GM23248 (cell line): ENCODE data around the gene LRRFIP1. TPM values are rescaled to one million over a fixed set of nuclear protein-coding genes. Genes with fewer than 3 reads are reported as not detected.
A peak's percentile ranks its signal among the peaks of the same experiment; 100 is the strongest.

Experiments
- DNase-seq: peaks from one replicate; pipeline ENCODE4 v3.0.0-alpha.2; 2015
- H2AFZ ChIP-seq: fragments of 200-600 bp; sonication (generic); 2 replicates; pipeline ENCODE4 v1.6.1; 2016; ENCODE audit warnings: antibody characterized with exemption
- H3F3A ChIP-seq: fragments of 200-600 bp; sonication (generic); 2 replicates; pipeline ENCODE4 v1.6.1; 2016; ENCODE audit warnings: mild to moderate bottlenecking, antibody characterized with exemption, mixed run types; ENCODE audit not compliant: insufficient read depth
- H3K27ac ChIP-seq: fragments of 200-600 bp; sonication (generic); 2 replicates; pipeline ENCODE4 v1.5.1; 2016; ENCODE audit warnings: mild to moderate bottlenecking
- H3K27me3 ChIP-seq: fragments of 200-600 bp; sonication (generic); replicated peaks from 2 replicates; pipeline ENCODE4 v1.6.1; 2016; ENCODE audit warnings: mild to moderate bottlenecking; ENCODE audit not compliant: insufficient read depth
- H3K36me3 ChIP-seq: fragments of 200-600 bp; sonication (generic); 2 replicates; pipeline ENCODE4 v1.6.1; 2016; ENCODE audit warnings: low read depth, mild to moderate bottlenecking
- H3K4me1 ChIP-seq: fragments of 200-600 bp; sonication (generic); 2 replicates; pipeline ENCODE4 v1.6.1; 2016; ENCODE audit warnings: mild to moderate bottlenecking; ENCODE audit not compliant: insufficient read depth
- H3K4me2 ChIP-seq: fragments of 200-600 bp; sonication (generic); one replicate; pipeline ENCODE4 v1.6.1; 2016; ENCODE audit warnings: mild to moderate bottlenecking; ENCODE audit not compliant: unreplicated experiment
- H3K4me3 ChIP-seq: fragments of 200-600 bp; sonication (generic); 2 replicates; pipeline ENCODE4 v1.5.1; 2016; ENCODE audit warnings: mild to moderate bottlenecking
- H3K79me2 ChIP-seq: fragments of 200-600 bp; sonication (generic); 2 replicates; pipeline ENCODE4 v1.6.1; 2016; ENCODE audit warnings: mild to moderate bottlenecking; ENCODE audit not compliant: insufficient read depth
- H3K9ac ChIP-seq: fragments of 200-600 bp; sonication (generic); 2 replicates; pipeline ENCODE4 v1.6.1; 2016; ENCODE audit warnings: mild to moderate bottlenecking
- H3K9me2 ChIP-seq: fragments of 200-600 bp; sonication (generic); 2 replicates; pipeline ENCODE4 v1.6.1; 2016; ENCODE audit warnings: mixed run types, mild to moderate bottlenecking, moderate library complexity; ENCODE audit not compliant: insufficient read depth
- H3K9me3 ChIP-seq: fragments of 200-600 bp; sonication (generic); one replicate; pipeline ENCODE4 v1.6.1; 2017; ENCODE audit warnings: low read depth
- H4K20me1 ChIP-seq: fragments of 200-600 bp; sonication (generic); 2 replicates; pipeline ENCODE4 v1.6.0; 2016; ENCODE audit not compliant: insufficient read depth
- EZH2 ChIP-seq: fragments of 200-600 bp; sonication (generic); IDR thresholded peaks from 2 replicates; pipeline ENCODE4 v1.6.1; 2018; ENCODE audit warnings: antibody characterized with exemption, mild to moderate bottlenecking; ENCODE audit not compliant: insufficient read depth, poor library complexity, severe bottlenecking
- EZH2phosphoT487 ChIP-seq: fragments of 200-600 bp; sonication (generic); IDR thresholded peaks from 2 replicates; pipeline ENCODE4 v1.6.1; 2018; ENCODE audit warnings: antibody characterized with exemption, moderate library complexity, mild to moderate bottlenecking, low read depth; ENCODE audit not compliant: insufficient read depth
- WGBS, 2 experiments: methylation state at CpG; one replicate each; pipeline ENCODE4 v1.1.6; 2015 to 2017; ENCODE audit warnings: low lambda C conversion rate in 2 of 2, low coverage in 1 of 2; ENCODE audit errors: missing lambda C conversion rate in 2 of 2; 5-methylcytosine and 5-hydroxymethylcytosine counted together
- in situ Hi-C: fragments of 300-500 bp; cut with MboI; formaldehyde crosslinking; loops from 2 replicates; pipeline ENCODE4 v1.15.0; 2020
- polyA plus RNA-seq: library from polyadenylated mRNA; unstranded; fragments of >200 nt; fragmentation: Nextera tagmentation; extraction: Ambion mirVana; gene quantifications from 2 replicates; pipeline ENCODE4 v1.2.1, GENCODE V29; 2016
- total RNA-seq: library from RNA; depleted of rRNA; stranded (reverse); fragments of >200 nt; shearing (Covaris generic); gene quantifications from 2 replicates; pipeline ENCODE4 v1.2.3, GENCODE V29; 2014

LRRFIP1 gene
- total and polyA plus RNA-seq, 2 experiments from 2014 or later: 84.4 to 159 TPM

DNA sequence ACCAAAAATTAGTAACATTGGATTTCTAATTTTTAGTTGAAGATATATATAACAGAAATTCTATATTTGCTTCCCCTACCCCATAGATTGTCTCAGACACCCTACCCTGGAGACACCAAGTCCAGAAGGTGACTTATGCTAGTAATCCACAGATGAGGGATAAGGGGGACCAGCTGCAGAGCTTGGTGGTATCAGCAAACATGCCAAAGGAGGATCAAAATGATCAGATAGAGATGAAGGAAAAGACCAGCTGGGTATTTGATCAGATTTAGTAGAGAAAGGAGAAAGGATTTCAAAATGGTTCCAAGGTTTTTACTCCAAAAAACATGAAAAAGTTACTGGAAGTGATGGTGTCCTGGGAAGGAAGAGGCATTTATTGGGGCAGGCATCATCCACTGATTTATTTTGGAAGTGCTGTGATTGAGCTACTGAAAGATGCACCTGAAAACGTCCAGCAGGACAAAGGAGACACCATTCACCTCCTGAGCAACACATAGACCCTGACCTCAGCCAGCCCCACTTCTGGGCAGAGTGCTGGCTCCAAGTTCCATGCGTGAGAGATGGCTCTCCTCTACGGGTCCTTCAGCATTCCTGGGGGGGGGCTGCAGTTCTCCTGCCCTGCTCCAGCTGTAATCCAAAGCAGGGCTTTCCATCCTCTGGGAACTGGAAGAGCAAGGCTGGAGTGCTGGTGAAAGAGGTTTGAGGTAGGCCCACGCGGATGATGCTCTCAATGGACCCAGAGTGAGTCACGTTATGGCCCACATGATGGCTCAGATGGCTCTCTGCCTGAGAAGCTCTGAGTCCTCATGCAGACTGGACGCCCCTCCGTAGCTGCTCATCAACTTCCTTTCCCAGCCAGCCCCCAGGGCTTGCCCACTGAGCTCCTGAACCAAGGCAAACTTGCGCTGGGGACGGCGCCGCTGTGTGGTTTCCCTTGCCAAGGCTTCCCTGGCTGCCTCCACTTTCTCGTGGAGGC is 3.7 kb upstream of the LRRFIP1 start:
- Histone ChIP-seq H3K79me2 (peaks cover 6% of the 10 kb centered on the region; the same call in 1 of the 2 replicates), H3K9me3 (no peaks in the 10 kb centered on the region), H3K36me3 (no peaks in the 10 kb centered on the region), H3K4me2 (no peak overlapping the region), H3K4me3 (no peak overlapping the region), H3K9me2 (no peaks in the 10 kb centered on the region), H3K4me1 (peaks cover 9% of the 10 kb centered on the region), H3K9ac (no peak overlapping the region), H2AFZ (no peak overlapping the region), H3K27me3 (no peaks in the 10 kb centered on the region), H3K27ac (no peak overlapping the region), H4K20me1 (no peaks in the 10 kb centered on the region), H3F3A (peaks cover 5% of the 10 kb centered on the region)
- DNase-seq: peak; percentile 60
- TF ChIP-seq EZH2 (no peak), EZH2phosphoT487 (no peak)
- in situ Hi-C loops: no loop called here
- WGBS, 2 experiments: 78 to 79% methylated on average over 13 of the region's 13 CpGs

GRCh38 chr2:237624565-237624964 is 2.8 kb upstream of the LRRFIP1 start:
- H3K9ac ChIP-seq: no peak overlapping the region
- WGBS, 2 experiments: 76 to 80% methylated on average over 6 of the region's 6 CpGs
- no peaks in the 10 kb centered on the region for H3F3A ChIP-seq
- no peak overlapping the region for H3K27ac ChIP-seq
- in situ Hi-C loops: no loop called here
- DNase-seq: no peak
- H4K20me1 ChIP-seq: no peaks in the 10 kb centered on the region
- H3K36me3 ChIP-seq: no peaks in the 10 kb centered on the region
- H3K27me3 ChIP-seq: no peaks in the 10 kb centered on the region
- TF ChIP-seq EZH2phosphoT487: no peak
- no peak for TF ChIP-seq EZH2
- H3K79me2 ChIP-seq: peaks cover 10% of the 10 kb centered on the region; the same call in 1 of the 2 replicates
- H3K4me3 ChIP-seq: no peak overlapping the region
- peaks cover 11% of the 10 kb centered on the region for H3K4me1 ChIP-seq
- H3K4me2 ChIP-seq: no peak overlapping the region
- H3K9me2 ChIP-seq: no peaks in the 10 kb centered on the region
- no peaks in the 10 kb centered on the region for H3K9me3 ChIP-seq
- no peak overlapping the region for H2AFZ ChIP-seq

- Histone ChIP-seq H3K4me2 (no peak overlapping the region), H3F3A (no peaks in the 10 kb centered on the region), H3K36me3 (no peaks in the 10 kb centered on the region), H3K9me3 (no peaks in the 10 kb centered on the region), H3K79me2 (peaks cover 15% of the 10 kb centered on the region), H4K20me1 (no peaks in the 10 kb centered on the region), H3K27ac (no peak overlapping the region), H3K4me1 (peaks cover 16% of the 10 kb centered on the region), H3K4me3 (no peak overlapping the region), H3K9ac (no peak overlapping the region), H2AFZ (no peak overlapping the region), H3K27me3 (no peaks in the 10 kb centered on the region), H3K9me2 (no peaks in the 10 kb centered on the region)
- in situ Hi-C loops: no loop called here
- WGBS, 2 experiments: 84 to 87% methylated on average over 10 of the region's 10 CpGs
- DNase-seq: no peak
- no peak for TF ChIP-seq EZH2
- no peak for TF ChIP-seq EZH2phosphoT487
These were observed 2.1 kb upstream of the LRRFIP1 start for GRCh38 chr2:237625216-237625705.

DNA sequence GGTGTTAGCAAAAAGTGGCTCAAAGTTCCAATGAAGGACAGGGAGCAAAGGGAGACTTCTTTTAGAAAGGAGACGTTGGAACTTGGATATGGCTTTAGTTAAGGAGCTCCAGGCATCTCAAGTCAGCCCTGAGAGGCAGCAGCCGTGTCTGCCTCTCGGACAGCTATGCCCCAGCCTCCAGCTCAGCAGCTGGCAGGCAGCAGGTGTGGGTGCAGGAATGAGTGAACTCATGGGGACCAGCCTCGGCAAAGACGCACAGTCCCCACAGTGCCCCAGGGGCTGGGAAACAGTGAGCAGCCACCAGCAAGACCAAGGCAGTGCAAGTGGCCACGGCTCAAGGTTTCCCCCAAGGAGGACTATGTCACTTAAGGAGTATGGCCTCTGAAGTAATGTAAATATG is 1.6 kb upstream of the LRRFIP1 start:
- H3K27ac ChIP-seq: no peak overlapping the region
- WGBS, 2 experiments: 69 to 72% methylated on average over 6 of the region's 6 CpGs

More for the DNA sequence above, 1.6 kb upstream of the LRRFIP1 start:
- Histone ChIP-seq H3K4me1 (peaks cover 17% of the 10 kb centered on the region), H3K4me2 (no peak overlapping the region), H3K9ac (no peak overlapping the region), H3K27me3 (no peaks in the 10 kb centered on the region), H3K9me3 (no peaks in the 10 kb centered on the region), H3K4me3 (no peak overlapping the region), H2AFZ (no peak overlapping the region), H3K9me2 (no peaks in the 10 kb centered on the region), H3F3A (no peaks in the 10 kb centered on the region), H4K20me1 (no peaks in the 10 kb centered on the region), H3K79me2 (peaks cover 20% of the 10 kb centered on the region), H3K36me3 (no peaks in the 10 kb centered on the region)
- in situ Hi-C loops: no loop called here
- no peak for TF ChIP-seq EZH2
- TF ChIP-seq EZH2phosphoT487: no peak
- DNase-seq: no peak
